ENCODE results near the gene IFI27L2.

The IFI27L2 gene

DNA sequence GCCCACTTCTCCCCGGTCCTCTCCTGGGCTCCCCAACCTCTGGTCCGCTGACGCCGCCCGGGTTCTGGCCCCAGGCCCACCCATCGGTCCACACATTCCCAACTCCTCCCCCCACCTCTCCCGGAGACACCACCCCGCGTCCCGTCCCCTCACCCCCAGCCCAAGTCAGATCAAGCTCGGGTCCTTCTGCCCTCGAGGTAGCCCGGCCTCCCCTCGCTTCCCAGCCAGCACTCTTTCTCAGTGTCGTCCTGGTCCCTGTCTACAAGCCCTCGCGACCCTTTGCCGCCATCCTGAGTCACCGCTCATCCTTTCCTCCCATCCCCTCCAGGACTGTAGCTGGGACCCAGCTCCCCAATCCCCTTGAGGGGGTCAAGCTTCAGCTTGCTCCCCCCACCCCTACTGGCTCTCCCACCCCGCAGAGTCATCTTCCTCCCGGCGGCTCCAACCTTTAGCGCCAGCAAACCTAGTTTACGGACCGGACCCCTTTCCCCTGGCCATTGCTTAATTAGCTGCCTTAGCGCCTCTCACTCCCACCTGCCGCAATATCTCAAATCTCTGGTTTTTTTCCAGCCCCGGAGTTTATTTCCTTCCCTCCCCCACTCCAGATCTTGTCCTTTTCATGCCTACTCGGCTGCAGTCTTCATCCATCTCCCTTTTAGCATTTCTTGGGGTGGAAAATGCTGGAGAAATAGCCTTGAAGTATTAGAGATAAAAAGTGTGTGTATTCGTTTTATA, 45.8 kb upstream of the IFI27L2 start:
- Histone ChIP-seq H3K36me3 (replicated peaks; ENCODE audit: low read depth, low read length) (no peaks in the 10 kb centered on the region), H2AFZ (ENCODE audit: low read depth, low read length) (no peak overlapping the region), H4K20me1 (ENCODE audit: insufficient read depth, low read length) (no peaks in the 10 kb centered on the region), H3K27ac (ENCODE audit: low read length) (no peak overlapping the region), H3K9ac (ENCODE audit: low read length) (no peak overlapping the region; the same call in 1 of the 2 replicates), H3K4me3 (ENCODE audit: low read length) (peak overlapping the region; percentile 93), H3K4me2 (ENCODE audit: low read length) (peak overlapping the region; percentile 91), H3K79me2 (ENCODE audit: low read length) (no peaks in the 10 kb centered on the region), H3K9me3 (ENCODE audit: insufficient read depth, low read length) (no peaks in the 10 kb centered on the region), H3K4me1 (ENCODE audit: low read length) (peaks cover 9% of the 10 kb centered on the region; the same call in 1 of the 2 replicates), H3K27me3 (ENCODE audit: low read depth, low read length) (peaks cover 41% of the 10 kb centered on the region)
- TF ChIP-seq, protein P1, sequence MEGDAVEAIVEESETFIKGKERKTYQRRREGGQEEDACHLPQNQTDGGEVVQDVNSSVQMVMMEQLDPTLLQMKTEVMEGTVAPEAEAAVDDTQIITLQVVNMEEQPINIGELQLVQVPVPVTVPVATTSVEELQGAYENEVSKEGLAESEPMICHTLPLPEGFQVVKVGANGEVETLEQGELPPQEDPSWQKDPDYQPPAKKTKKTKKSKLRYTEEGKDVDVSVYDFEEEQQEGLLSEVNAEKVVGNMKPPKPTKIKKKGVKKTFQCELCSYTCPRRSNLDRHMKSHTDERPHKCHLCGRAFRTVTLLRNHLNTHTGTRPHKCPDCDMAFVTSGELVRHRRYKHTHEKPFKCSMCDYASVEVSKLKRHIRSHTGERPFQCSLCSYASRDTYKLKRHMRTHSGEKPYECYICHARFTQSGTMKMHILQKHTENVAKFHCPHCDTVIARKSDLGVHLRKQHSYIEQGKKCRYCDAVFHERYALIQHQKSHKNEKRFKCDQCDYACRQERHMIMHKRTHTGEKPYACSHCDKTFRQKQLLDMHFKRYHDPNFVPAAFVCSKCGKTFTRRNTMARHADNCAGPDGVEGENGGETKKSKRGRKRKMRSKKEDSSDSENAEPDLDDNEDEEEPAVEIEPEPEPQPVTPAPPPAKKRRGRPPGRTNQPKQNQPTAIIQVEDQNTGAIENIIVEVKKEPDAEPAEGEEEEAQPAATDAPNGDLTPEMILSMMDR (IDR thresholded peaks at IDR 0.05; ENCODE audit: low read depth, low read length): no peak
- TF ChIP-seq EZH2phosphoT487 (IDR thresholded peaks at IDR 0.05; ENCODE audit: low read depth): no peak

DNA sequence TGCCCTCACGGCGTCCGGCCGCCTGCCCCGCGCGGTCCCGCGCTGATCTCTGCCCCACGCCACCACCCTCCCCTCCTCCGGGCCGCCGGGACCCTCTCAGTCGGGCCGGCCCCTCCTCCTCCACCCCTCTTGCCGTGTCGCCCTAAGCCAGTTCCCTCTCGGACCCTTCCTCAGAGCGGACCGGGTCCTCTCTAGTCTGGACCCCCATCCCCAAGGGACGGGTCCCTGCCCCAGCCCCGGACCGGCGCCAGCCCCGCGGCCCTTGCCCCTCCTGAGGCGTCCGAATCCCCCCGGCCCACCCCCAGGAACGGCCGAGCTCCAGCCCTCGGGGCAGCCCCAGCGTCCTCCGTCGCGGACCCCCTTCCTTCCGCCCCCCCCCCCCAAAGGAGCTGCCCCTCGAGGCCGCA, 45.2 kb upstream of the IFI27L2 start:
- Histone ChIP-seq H3K27me3 (ENCODE audit: low read depth, low read length) (peaks cover 41% of the 10 kb centered on the region), H3K9ac (ENCODE audit: low read length) (peak overlapping the region; percentile 73), H3K4me1 (ENCODE audit: low read length) (peaks cover 10% of the 10 kb centered on the region; the same call in 1 of the 2 replicates), H3K9me3 (ENCODE audit: insufficient read depth, low read length) (no peaks in the 10 kb centered on the region), H3K4me2 (ENCODE audit: low read length) (peak overlapping the region; percentile 91), H2AFZ (ENCODE audit: low read depth, low read length) (peak overlapping the region; percentile 87), H3K36me3 (replicated peaks; ENCODE audit: low read depth, low read length) (no peaks in the 10 kb centered on the region), H4K20me1 (ENCODE audit: insufficient read depth, low read length) (no peaks in the 10 kb centered on the region), H3K27ac (ENCODE audit: low read length) (no peak overlapping the region), H3K79me2 (ENCODE audit: low read length) (no peaks in the 10 kb centered on the region), H3K4me3 (ENCODE audit: low read length) (peak overlapping the region; percentile 93)
- no peak for TF ChIP-seq EZH2phosphoT487 (IDR thresholded peaks at IDR 0.05; ENCODE audit: low read depth)
- TF ChIP-seq, protein P1 (IDR thresholded peaks at IDR 0.05; ENCODE audit: low read depth, low read length): no peak

DNA sequence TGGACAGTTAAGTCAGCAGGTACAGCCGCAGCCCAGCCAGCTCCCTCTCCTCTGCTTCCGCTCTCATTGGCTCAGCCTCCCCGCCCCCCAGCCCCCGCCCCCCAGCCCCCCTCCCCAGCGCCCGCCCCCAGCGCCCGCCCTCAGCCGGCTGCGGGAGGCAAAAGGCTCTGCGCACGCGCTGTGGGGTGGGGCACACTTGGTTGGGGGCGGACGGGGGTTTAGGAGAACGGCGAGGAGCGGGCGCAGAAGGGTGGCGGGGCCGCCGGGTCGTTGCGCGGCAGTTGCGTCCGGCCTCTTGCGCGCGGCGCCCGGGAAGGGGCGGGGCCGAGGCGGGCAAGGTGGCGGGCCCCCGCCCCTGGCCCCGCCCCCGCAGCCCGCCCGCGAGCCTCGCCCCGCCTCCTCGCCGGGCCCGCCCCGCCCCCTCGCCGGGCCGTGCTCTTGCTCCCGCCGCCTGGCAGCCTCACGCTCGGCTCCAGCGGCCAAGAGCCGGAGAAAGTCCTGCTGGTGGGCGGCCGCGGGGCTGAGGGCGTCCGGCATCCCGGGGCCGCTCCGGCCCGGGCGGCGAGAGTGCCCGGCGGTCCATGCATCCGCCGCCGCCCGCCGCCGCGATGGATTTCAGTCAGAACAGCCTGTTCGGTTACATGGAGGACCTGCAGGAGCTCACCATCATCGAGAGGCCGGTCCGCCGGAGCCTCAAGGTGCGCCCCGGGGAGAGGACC, 44.6 kb upstream of the IFI27L2 start, which contains the start of gene PPP4R4:
Gene PPP4R4 (plus strand): TSS at position 438 of the 719 bp plus-strand sequence. CDS start 144 bp downstream, at position 582.
- TF ChIP-seq EZH2phosphoT487 (IDR thresholded peaks at IDR 0.05; ENCODE audit: low read depth): no peak
- TF ChIP-seq, protein P1 (IDR thresholded peaks at IDR 0.05; ENCODE audit: low read depth, low read length): no peak
- H3K4me2 ChIP-seq (ENCODE audit: low read length): peak within 1 kb of the TSS; percentile 91
- no peaks in the 10 kb centered on the region for H3K9me3 ChIP-seq (ENCODE audit: insufficient read depth, low read length)
- H4K20me1 ChIP-seq (ENCODE audit: insufficient read depth, low read length): no peaks in the 10 kb centered on the region
- H3K79me2 ChIP-seq (ENCODE audit: low read length): no peaks in the 10 kb centered on the region
- H3K36me3 ChIP-seq (replicated peaks; ENCODE audit: low read depth, low read length): no peaks in the 10 kb centered on the region
- H3K4me3 ChIP-seq (ENCODE audit: low read length): peak within 1 kb of the TSS; percentile 93
- peak within 1 kb of the TSS; percentile 99 for H2AFZ ChIP-seq (ENCODE audit: low read depth, low read length)
- 0 out of 2 replicates have a peak within 1 kb of the TSS, but pooled peaks have one; percentile 15 for H3K27ac ChIP-seq (ENCODE audit: low read length)
- peaks cover 10% of the 10 kb centered on the region; the same call in 1 of the 2 replicates for H3K4me1 ChIP-seq (ENCODE audit: low read length)
- peak within 1 kb of the TSS; percentile 77 for H3K9ac ChIP-seq (ENCODE audit: low read length)
- H3K27me3 ChIP-seq (ENCODE audit: low read depth, low read length): peaks cover 41% of the 10 kb centered on the region

DNA sequence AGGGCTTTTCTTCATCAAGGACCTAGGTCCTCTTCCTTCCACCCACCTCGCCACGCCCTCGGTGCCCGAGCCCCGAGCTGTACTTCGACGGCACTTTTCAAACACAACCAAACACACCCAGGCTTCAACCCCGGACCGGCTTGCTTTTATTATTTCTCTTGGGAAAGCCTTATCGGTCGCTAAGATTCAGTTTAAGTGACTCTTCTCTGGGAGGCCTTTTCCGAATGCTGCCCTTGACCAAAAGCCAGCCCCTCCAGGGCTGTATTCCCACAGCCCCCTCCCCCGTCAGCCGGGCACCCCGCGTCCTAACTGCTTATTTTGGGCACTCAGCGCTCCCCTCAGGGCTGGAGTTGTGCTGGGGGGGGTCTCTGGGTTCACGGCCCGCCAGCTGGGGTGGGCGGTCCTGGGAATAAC, 44.1 kb upstream of the IFI27L2 start:
- Histone ChIP-seq H3K9me3 (ENCODE audit: insufficient read depth, low read length) (no peaks in the 10 kb centered on the region), H3K4me1 (ENCODE audit: low read length) (peaks cover 10% of the 10 kb centered on the region; the same call in 1 of the 2 replicates), H3K4me3 (ENCODE audit: low read length) (peak overlapping the region; percentile 93), H2AFZ (ENCODE audit: low read depth, low read length) (peak overlapping the region; percentile 99), H3K79me2 (ENCODE audit: low read length) (no peaks in the 10 kb centered on the region), H3K36me3 (replicated peaks; ENCODE audit: low read depth, low read length) (no peaks in the 10 kb centered on the region), H3K9ac (ENCODE audit: low read length) (peak overlapping the region; percentile 77), H3K4me2 (ENCODE audit: low read length) (peak overlapping the region; percentile 86), H3K27me3 (ENCODE audit: low read depth, low read length) (peaks cover 41% of the 10 kb centered on the region), H3K27ac (ENCODE audit: low read length) (0 out of 2 replicates have a peak overlapping the region, but pooled peaks have one; percentile 15), H4K20me1 (ENCODE audit: insufficient read depth, low read length) (no peaks in the 10 kb centered on the region)
- no peak for TF ChIP-seq EZH2phosphoT487 (IDR thresholded peaks at IDR 0.05; ENCODE audit: low read depth)
- TF ChIP-seq, protein P1 (IDR thresholded peaks at IDR 0.05; ENCODE audit: low read depth, low read length): no peak

All from OCI-LY3 (cell line).